Measurements from ENCODE around the gene ZNF883.

Gene ZNF883

DNA sequence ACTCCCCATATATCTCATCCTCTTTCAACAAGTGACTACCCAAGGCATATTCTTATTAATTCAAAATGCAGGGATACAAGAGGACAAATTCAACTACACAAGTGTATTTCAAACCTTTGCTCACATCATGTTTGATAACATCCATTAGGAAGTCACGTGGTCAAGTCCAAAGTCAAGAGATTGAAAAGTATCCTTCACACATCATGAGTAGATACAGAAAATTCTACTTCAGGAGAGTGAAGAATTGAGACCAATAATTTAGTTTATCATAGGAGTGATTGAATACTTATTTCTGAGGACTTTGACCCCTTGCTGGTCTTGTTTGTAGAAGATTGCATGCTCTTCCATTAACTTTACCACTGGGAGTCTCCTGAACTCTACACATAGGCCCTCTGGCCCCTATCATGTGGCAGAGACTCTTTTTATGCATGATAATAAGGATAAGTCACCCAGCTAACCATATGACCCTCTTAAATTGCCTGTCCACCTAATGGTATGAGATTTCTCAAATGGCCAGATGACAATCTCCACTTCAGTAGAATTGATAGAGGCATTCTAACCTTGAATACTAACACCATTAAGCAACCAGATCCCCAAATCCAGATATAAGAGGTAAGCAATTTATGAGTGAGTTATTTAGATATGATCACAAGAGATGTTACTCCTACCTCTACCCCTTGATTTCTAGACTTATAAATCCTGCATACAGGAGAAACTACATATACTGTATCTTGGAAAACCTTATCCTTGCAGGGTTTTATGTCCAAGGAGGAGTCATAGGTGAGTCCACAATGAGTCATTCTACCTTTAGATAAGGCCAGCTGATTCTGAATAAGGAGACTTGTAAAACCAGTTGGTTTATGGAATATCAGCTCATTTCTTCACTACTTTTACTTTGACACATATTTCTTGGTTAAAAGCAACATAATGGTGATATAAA is 94.7 kb downstream of the ZNF883 start:
- DNase-seq: no peak

GRCh38 chr9:112914524-112914923 is 97.5 kb downstream of the ZNF883 start:
- DNase-seq: no peak

- no peak for DNase-seq
These were observed 98.7 kb downstream of the ZNF883 start for GRCh38 chr9:112913326-112913725.

DNA sequence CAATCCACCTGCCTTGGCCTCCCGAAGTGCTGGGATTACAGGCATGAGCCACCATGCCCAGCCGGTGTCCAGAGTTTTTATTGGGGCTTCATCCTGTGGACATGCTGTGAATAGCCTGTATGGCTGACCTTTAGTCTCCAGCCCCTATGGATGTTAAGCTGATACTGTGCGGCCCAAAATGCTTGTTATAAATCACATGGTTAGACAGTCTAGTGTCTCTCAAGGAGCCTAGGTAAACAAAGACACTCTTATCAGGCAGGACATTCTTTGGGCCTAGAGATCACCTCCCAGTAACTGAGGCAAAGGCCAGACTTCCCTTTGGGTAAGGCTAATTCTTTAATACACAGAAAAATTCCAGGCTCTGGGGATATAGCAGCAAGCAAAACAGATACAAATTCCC is 99.4 kb downstream of the ZNF883 start:
- DNase-seq: no peak

GRCh38 chr9:112911736-112912135 is 100.3 kb downstream of the ZNF883 start:
- no peak for DNase-seq

All from NK-92 treated with Interleukin-12 subunit alpha and Interleukin-12 subunit beta, amount 100 ng/mL, for 24 hours (cell line).